ENCODE results near the gene SBF2. TPM values are rescaled to one million over a fixed set of nuclear protein-coding genes. Genes with fewer than 3 reads are reported as not detected.

SBF2 gene
- total and polyA plus RNA-seq, 9 of the 15 experiments (the other 6 are each of a cell fraction or from before 2014, with no cell fraction given), result 0.80 to 9.5 (median 5.0) TPM

GRCh38 chr11:9741260-9741659 lies 552.8 kb downstream of the SBF2 start:
- FAIRE-seq, result no peak

DNA sequence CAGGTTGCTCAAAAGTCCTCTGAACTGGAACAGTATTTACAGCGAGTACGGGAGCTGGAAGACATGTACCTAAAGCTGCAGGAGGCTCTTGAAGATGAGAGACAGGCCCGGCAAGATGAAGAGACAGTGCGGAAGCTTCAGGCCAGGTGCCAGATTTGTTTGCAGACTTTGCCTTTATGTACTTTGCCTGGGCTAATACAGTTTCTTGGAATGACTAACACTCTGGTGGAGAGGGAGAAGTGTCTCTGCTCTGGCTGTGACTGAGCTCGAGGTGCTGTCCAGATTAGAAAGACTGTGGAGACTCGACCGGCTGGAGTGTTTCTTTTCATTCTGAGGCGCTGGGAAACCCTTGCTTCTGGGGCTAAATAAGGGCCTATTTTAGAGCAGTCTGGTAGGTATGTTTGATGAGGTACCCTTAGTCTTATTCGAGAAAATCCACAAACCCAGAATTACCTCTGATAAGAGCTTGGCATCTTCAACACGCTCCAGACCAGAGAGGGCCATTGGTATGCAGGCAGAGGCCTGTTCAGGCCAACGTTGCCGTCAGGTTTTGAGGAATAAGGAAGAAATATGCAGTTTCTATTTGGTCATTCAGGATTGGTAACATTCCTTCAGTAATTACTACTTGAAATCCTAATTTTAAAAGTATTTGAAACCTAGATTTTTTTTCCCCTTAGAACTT lies 553.7 kb downstream of the SBF2 start:
- H3K36me3 ChIP-seq (ENCODE audit: control insufficient read depth, insufficient read depth, low read length), result no peaks in the 10 kb centered on the region
- H4K20me1 ChIP-seq (replicated peaks; ENCODE audit: control insufficient read depth, insufficient read depth, low read length), result no peaks in the 10 kb centered on the region
- WGBS (ENCODE audit: insufficient coverage, low coverage, missing lambda C conversion rate), result 39% methylated on average over 12 of the region's 12 CpGs
- no peak overlapping the region for H3K4me3 ChIP-seq
- ATAC-seq (no peak), DNase-seq (ENCODE audit: extremely low read depth in 1 of 4, low spot score in 3 of 4) (no peak), FAIRE-seq (no peak)
- no peaks in the 10 kb centered on the region for H3K79me2 ChIP-seq (ENCODE audit: control insufficient read depth, insufficient read depth, low read length)
- no peak overlapping the region for H3K27ac ChIP-seq (ENCODE audit: extremely low read depth, low read depth, low read length)
- H3K4me1 ChIP-seq (replicated peaks in 1 of 2; ENCODE audit: control insufficient read depth in 2 of 2, insufficient read depth in 2 of 2, low read length in 2 of 2), result no peaks in the 10 kb centered on the region
- H3K9me1 ChIP-seq (ENCODE audit: control insufficient read depth, insufficient read depth, low read length), result no peaks in the 10 kb centered on the region
- ChIA-PET CTCF (ENCODE audit: low intra/inter-chr PET ratio) (no interaction called here), POLR2A (interaction anchor here (0.6 to 1.0 kb wide), 2 partner anchors 13 to 567 kb away, joined by 4 read pairs; no protein-coding TSS in a partner anchor)
- H3K27me3 ChIP-seq (ENCODE audit: control insufficient read depth in 2 of 2, insufficient read depth in 2 of 2, low read length in 2 of 2), result no peaks in the 10 kb centered on the region
- H3K4me2 ChIP-seq (ENCODE audit: insufficient read depth, low read length), result no peak overlapping the region
- H2AFZ ChIP-seq (ENCODE audit: low read depth, low read length), result no peak overlapping the region
- H3K9me3 ChIP-seq (replicated peaks; ENCODE audit: control insufficient read depth, insufficient read depth, low read depth, low read length), result peaks cover 7% of the 10 kb centered on the region
- H3K9ac ChIP-seq (ENCODE audit: insufficient read depth in 1 of 2, low read depth in 2 of 2, low read length in 2 of 2), result no peak overlapping the region
- intact Hi-C loops (cut with micrococcal nuclease) (no loop called here), in situ Hi-C loops (cut with MboI) (no loop called here)
- TF ChIP-seq FOXM1 (IDR thresholded peaks at IDR 0.05; ENCODE audit: low read depth) (no peak), FOXM1 (CRISPR knock-in tag; IDR thresholded peaks at IDR 0.05; ENCODE audit: low read depth) (no peak)
- BruUV-seq (replicated peaks), result no TSS peak

More at GRCh38 chr11:9741260-9741659, 552.8 kb downstream of the SBF2 start:
- H3K4me3 ChIP-seq, result no peak overlapping the region
- no peak for DNase-seq (ENCODE audit: extremely low read depth in 1 of 4, low spot score in 3 of 4)
- H3K36me3 ChIP-seq (ENCODE audit: control insufficient read depth, insufficient read depth, low read length), result no peaks in the 10 kb centered on the region
- ChIA-PET CTCF (ENCODE audit: low intra/inter-chr PET ratio) (no interaction called here), POLR2A (no interaction called here)
- H3K9ac ChIP-seq (ENCODE audit: insufficient read depth in 1 of 2, low read depth in 2 of 2, low read length in 2 of 2), result no peak overlapping the region
- intact Hi-C loops (cut with micrococcal nuclease) (no loop called here), in situ Hi-C loops (cut with MboI) (no loop called here)
- H3K9me3 ChIP-seq (replicated peaks; ENCODE audit: control insufficient read depth, insufficient read depth, low read depth, low read length), result peaks cover 5% of the 10 kb centered on the region
- BruUV-seq (replicated peaks), result no TSS peak
- 41% methylated on average over 6 of the region's 6 CpGs for WGBS (ENCODE audit: insufficient coverage, low coverage, missing lambda C conversion rate)
- H3K27ac ChIP-seq (ENCODE audit: extremely low read depth, low read depth, low read length), result no peak overlapping the region
- H3K4me1 ChIP-seq (replicated peaks in 1 of 2; ENCODE audit: control insufficient read depth in 2 of 2, insufficient read depth in 2 of 2, low read length in 2 of 2), result no peaks in the 10 kb centered on the region
- TF ChIP-seq USF1 (CRISPR knock-in tag; IDR thresholded peaks at IDR 0.05) (no peak), CCNT2 (IDR thresholded peaks at IDR 0.05; ENCODE audit: borderline replicate concordance, extremely low read depth, insufficient read length, low read depth, low read length) (no peak)
- no peak for ATAC-seq
- H4K20me1 ChIP-seq (replicated peaks; ENCODE audit: control insufficient read depth, insufficient read depth, low read length), result no peaks in the 10 kb centered on the region
- H3K9me1 ChIP-seq (ENCODE audit: control insufficient read depth, insufficient read depth, low read length), result no peaks in the 10 kb centered on the region
- H3K79me2 ChIP-seq (ENCODE audit: control insufficient read depth, insufficient read depth, low read length), result no peaks in the 10 kb centered on the region
- no peak overlapping the region for H3K4me2 ChIP-seq (ENCODE audit: insufficient read depth, low read length)
- no peak overlapping the region for H2AFZ ChIP-seq (ENCODE audit: low read depth, low read length)
- no peaks in the 10 kb centered on the region for H3K27me3 ChIP-seq (ENCODE audit: control insufficient read depth in 2 of 2, insufficient read depth in 2 of 2, low read length in 2 of 2)
